ENCODE measurements around the gene P2RX4. TPM values are rescaled to one million over a fixed set of nuclear protein-coding genes. Genes with fewer than 3 reads are reported as not detected.
"Not testable (repeated sequence)": the region's sequence is repeated elsewhere in the genome, so short reads cannot be mapped to it uniquely, and the experiment has no call there.

Gene P2RX4
- total RNA-seq, 2 experiments from 2014 or later, result 52.7 to 56.2 TPM

DNA sequence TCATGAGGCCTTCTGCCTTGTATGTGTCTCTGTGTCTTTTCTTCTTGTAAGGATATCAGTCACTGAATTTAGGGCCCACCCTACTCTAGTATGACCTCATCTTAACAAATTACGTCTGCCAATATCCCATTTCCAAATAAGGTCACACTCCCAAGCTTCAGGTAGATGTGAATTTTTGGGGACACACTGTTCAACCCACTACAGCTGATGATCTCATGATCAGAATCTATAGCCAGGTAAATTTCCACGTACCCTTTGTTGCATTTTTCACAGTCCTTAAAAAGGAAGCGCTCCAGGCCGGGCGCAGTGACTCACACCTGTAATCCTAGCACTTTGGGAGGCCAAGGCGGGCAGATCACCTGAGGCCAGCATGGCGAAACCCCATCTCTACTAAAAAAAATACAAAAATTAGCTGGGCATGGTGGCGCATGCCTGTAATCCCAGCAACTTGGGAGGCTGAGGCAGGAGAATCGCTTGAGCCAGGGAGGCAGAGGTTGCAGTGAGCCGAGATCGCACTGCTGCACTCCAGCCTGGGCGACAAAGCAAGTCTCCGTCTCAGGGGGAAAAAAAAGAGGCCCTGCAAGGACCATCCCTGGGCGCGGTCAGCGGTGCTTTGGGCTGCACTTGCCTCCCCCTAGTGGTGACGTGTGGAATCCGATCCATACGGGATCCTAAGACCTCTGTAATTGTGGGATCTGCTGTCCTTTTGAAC, 20.1 kb downstream of the P2RX4 start:
- H3K27ac Mint-ChIP-seq, result peak overlapping the region; percentile 77
- H3K27me3 Mint-ChIP-seq, POLR2A ChIA-PET: not testable (repeated sequence)

DNA sequence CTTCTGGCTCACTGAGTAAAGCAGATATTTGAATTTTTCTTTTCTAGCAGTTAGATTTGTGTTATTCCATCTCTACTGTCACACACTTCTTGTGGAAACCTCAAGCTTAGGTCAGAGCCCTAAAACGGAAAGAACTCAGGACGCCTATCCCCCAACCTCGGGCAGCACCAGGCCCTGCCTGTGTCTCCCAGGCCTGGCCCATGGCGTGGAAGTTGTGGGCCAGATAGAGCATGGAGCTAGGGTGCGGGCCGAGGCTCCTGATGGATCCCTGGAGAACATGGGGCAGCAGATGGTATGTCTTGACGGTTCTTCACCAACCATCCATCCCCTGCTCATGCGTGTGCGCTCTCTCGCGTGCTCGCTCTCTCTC, 20.6 kb downstream of the P2RX4 start:
- Mint-ChIP-seq H3K27me3 (no peaks in the 10 kb centered on the region), H3K27ac (peak overlapping the region; percentile 7), H3K4me3 (no peak overlapping the region), H3K4me1 (peaks cover 35% of the 10 kb centered on the region), H3K36me3 (ENCODE audit: low read depth) (peaks cover 71% of the 10 kb centered on the region), H3K9me3 (no peaks in the 10 kb centered on the region)
- POLR2A ChIA-PET, result no interaction called here
- DNase-seq, result no peak
- CTCF ChIA-PET, result interaction anchor here (0.8 to 2.3 kb wide), 4 partner anchors 9 to 225 kb away, joined by 3 to 13 read pairs (median 4); no protein-coding TSS in a partner anchor

More for the DNA sequence above, 20.1 kb downstream of the P2RX4 start:
- not testable (repeated sequence) for H3K9me3 Mint-ChIP-seq, H3K4me3 Mint-ChIP-seq
- CTCF ChIA-PET, result interaction anchor here (1.0 to 2.3 kb wide), 3 partner anchors 9 to 225 kb away, joined by 3 to 13 read pairs (median 4); no protein-coding TSS in a partner anchor
- peak; percentile 67 for DNase-seq
- peaks cover 39% of the 10 kb centered on the region for H3K4me1 Mint-ChIP-seq
- H3K36me3 Mint-ChIP-seq (ENCODE audit: low read depth), result peaks cover 66% of the 10 kb centered on the region

DNA sequence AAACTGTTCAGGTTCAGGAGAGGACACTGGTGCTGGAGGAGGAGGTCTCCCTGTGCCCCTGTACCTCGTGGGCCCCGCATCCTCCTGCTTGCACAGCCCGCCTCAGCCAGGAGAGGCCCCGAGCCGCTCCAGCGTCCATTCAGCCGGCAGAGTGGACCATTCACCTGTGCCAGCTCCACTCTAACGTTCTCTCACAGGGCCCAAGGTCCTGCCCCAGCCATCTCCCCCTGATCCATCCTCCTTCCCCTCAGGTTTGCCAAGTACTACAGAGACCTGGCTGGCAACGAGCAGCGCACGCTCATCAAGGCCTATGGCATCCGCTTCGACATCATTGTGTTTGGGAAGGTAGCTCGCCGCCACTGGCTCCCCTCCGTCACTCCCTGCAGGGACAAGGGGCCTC, 22.2 kb downstream of the P2RX4 start:
- Mint-ChIP-seq H3K36me3 (ENCODE audit: low read depth) (peaks cover 66% of the 10 kb centered on the region), H3K27me3 (no peaks in the 10 kb centered on the region)

DNA sequence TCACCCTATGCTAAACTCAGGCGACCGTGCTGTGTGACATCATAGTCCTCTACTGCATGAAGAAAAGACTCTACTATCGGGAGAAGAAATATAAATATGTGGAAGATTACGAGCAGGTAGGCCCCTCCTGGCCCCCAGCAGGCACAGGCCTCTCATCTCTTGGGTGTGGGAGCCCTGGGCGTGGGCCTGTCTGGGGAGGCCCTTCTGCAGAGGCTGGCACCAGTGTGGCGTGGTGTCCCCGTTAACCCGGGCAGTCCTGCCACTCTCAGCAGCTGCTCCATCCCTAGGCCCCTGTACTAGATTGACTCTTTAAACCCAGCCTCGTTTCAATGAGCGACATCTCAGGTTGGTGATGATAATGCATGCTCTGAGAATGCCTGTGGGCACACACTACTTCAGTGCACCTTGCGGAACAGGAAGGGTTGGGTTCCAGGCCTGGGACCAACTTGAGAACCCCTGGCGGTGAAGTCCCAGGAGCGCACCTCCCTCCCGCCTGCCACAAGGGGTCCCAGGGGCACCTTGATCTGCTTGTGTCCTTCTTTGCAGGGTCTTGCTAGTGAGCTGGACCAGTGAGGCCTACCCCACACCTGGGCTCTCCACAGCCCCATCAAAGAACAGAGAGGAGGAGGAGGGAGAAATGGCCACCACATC, 23.2 kb downstream of the P2RX4 start:
- H3K27ac Mint-ChIP-seq, result peak overlapping the region; percentile 63
- H3K27me3 Mint-ChIP-seq, result no peaks in the 10 kb centered on the region
- peaks cover 25% of the 10 kb centered on the region for H3K4me1 Mint-ChIP-seq
- no peaks in the 10 kb centered on the region for H3K9me3 Mint-ChIP-seq
- H3K4me3 Mint-ChIP-seq, result no peak overlapping the region
- CTCF ChIA-PET, result no interaction called here
- H3K36me3 Mint-ChIP-seq (ENCODE audit: low read depth), result peaks cover 67% of the 10 kb centered on the region
- POLR2A ChIA-PET, result no interaction called here
- no peak for DNase-seq

More for the DNA sequence above, 22.2 kb downstream of the P2RX4 start:
- DNase-seq, result no peak
- no peaks in the 10 kb centered on the region for H3K9me3 Mint-ChIP-seq
- CTCF ChIA-PET, result no interaction called here
- POLR2A ChIA-PET, result no interaction called here
- H3K4me3 Mint-ChIP-seq, result no peak overlapping the region
- H3K4me1 Mint-ChIP-seq, result peaks cover 25% of the 10 kb centered on the region
- H3K27ac Mint-ChIP-seq, result no peak overlapping the region

DNA sequence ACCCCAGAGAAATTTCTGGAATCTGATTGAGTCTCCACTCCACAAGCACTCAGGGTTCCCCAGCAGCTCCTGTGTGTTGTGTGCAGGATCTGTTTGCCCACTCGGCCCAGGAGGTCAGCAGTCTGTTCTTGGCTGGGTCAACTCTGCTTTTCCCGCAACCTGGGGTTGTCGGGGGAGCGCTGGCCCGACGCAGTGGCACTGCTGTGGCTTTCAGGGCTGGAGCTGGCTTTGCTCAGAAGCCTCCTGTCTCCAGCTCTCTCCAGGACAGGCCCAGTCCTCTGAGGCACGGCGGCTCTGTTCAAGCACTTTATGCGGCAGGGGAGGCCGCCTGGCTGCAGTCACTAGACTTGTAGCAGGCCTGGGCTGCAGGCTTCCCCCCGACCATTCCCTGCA, 23.7 kb downstream of the P2RX4 start:
- ChIA-PET CTCF (no interaction called here), POLR2A (no interaction called here)
- no peak overlapping the region for H3K27ac Mint-ChIP-seq
- H3K4me1 Mint-ChIP-seq, result peaks cover 27% of the 10 kb centered on the region
- peaks cover 65% of the 10 kb centered on the region for H3K36me3 Mint-ChIP-seq (ENCODE audit: low read depth)
- DNase-seq, result no peak
- no peaks in the 10 kb centered on the region for H3K9me3 Mint-ChIP-seq
- no peaks in the 10 kb centered on the region for H3K27me3 Mint-ChIP-seq
- H3K4me3 Mint-ChIP-seq, result no peak overlapping the region

DNA sequence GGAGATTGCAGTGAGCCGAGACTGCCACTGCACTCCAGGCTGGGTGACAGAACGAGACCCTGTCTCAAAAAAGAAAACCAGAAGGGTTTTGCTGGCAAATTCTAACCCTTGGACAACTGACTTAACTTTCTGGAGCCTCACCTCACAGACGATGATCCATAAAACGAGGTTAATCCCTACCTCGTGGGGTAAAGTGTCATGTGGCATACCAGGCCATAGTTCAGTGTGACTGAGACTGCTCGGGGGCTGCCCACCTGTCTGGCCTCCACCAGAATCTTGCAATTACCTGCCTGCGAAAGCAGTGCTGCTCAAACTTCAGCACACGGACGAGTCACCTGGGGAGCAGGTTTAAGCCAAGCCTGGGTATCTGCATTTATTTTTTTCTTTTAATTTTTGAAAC, 26.8 kb downstream of the P2RX4 start:
- H3K27ac Mint-ChIP-seq, result no peak overlapping the region
- no peak for DNase-seq
- no peaks in the 10 kb centered on the region for H3K27me3 Mint-ChIP-seq
- peaks cover 47% of the 10 kb centered on the region for H3K4me1 Mint-ChIP-seq
- H3K9me3 Mint-ChIP-seq, result no peaks in the 10 kb centered on the region
- ChIA-PET CTCF (interaction anchor here (1.1 to 1.9 kb wide), 2 partner anchors 13 to 36 kb away, joined by 3 to 6 read pairs; no protein-coding TSS in a partner anchor), POLR2A (no interaction called here)
- no peak overlapping the region for H3K4me3 Mint-ChIP-seq
- peaks cover 67% of the 10 kb centered on the region for H3K36me3 Mint-ChIP-seq (ENCODE audit: low read depth)

DNA sequence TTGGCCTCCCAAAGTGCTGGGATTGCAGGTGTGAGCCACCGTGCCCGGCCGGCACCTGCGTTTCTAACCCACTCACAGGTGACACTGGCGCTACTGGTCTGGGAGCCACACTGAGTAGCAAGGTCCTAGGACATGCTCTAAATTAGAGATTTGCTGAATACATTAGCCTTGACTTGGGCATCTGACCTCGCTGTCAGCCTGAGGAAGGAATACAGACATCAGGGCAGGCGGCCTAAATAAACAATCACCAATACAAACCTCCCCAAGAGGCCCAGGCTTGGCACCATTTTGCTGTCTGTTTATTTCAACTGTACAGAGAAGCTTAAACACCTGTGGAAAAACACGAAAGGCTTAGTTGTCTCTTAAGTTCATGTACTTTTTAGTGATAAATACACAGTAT, 27.5 kb downstream of the P2RX4 start:
- no peak for DNase-seq

DNA sequence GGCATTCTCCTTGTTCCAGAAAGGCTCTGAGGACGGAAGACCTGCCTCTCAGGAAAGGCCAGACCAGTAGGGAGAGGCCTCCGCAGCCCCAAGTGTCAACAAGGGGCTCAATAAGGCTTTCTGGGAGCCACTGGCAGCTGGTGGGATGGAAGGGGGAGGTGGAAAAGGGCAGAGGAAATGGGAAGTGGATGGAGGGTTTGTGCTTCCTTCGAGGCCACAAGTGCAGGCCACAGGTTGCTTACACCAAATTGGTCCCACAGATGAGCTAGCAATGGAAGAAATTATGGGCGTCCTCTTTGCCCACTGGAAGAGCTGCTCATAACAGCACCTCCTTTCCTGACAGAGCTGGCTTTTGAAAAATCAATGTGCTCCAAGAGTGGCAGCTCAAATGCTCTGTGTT, 28.2 kb downstream of the P2RX4 start:
- H3K27ac Mint-ChIP-seq, result peak overlapping the region; percentile 98
- H3K27me3 Mint-ChIP-seq, result no peaks in the 10 kb centered on the region
- ChIA-PET CTCF (interaction anchor here (0.7 to 1.4 kb wide), 4 partner anchors 13 to 91 kb away, joined by 3 read pairs; no protein-coding TSS in a partner anchor), POLR2A (no interaction called here)
- no peaks in the 10 kb centered on the region for H3K9me3 Mint-ChIP-seq
- DNase-seq, result no peak
- peaks cover 48% of the 10 kb centered on the region for H3K4me1 Mint-ChIP-seq
- H3K36me3 Mint-ChIP-seq (ENCODE audit: low read depth), result peaks cover 57% of the 10 kb centered on the region
- no peak overlapping the region for H3K4me3 Mint-ChIP-seq

More for the DNA sequence above, 27.5 kb downstream of the P2RX4 start:
- peaks cover 63% of the 10 kb centered on the region for H3K36me3 Mint-ChIP-seq (ENCODE audit: low read depth)
- H3K27ac Mint-ChIP-seq, result peak overlapping the region; percentile 98
- no peaks in the 10 kb centered on the region for H3K9me3 Mint-ChIP-seq
- ChIA-PET CTCF (interaction anchor here (1.0 to 1.1 kb wide), 2 partner anchors 13 to 36 kb away, joined by 3 read pairs; no protein-coding TSS in a partner anchor), POLR2A (no interaction called here)
- H3K27me3 Mint-ChIP-seq, result no peaks in the 10 kb centered on the region
- no peak overlapping the region for H3K4me3 Mint-ChIP-seq
- peaks cover 48% of the 10 kb centered on the region for H3K4me1 Mint-ChIP-seq

DNA sequence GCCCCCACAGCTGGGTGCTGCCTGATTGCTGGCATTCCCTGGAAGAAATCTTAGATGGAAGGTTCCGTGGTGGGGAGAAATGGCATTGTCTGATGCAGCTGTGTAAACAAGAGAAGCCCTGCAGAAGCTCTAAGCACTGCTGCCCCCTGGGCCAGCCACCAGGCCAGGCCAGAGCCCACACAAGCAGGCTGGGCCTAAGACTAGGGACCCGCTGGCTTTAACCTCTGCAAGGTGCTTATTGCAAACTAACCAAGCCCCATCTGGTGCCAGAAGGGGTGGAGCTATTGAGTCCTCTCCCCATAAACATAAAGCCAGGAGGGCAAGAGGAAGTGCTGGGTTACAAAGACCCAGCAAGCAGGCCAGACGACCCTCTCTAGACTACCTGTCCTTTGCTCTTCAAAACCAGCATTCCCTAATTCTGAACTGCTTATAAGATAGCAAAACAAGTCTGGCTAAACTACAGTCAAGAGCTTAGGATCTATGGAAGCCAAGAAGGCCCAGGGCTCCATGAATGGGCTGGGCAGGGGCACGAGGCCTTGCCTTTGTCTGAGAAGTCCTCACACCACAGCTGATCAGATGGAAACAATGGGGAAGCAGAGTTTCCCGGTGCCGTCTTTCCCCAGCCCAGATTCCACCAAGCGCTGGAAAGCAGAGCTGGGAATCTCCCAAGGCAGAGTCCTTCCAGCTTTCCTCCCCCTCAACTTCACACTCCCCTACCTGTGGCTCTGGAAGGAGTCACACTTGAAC, 28.8 kb downstream of the P2RX4 start:
- Mint-ChIP-seq H3K27me3 (no peaks in the 10 kb centered on the region), H3K4me1 (peaks cover 48% of the 10 kb centered on the region), H3K4me3 (no peak overlapping the region), H3K27ac (peak overlapping the region; percentile 98), H3K9me3 (no peaks in the 10 kb centered on the region), H3K36me3 (ENCODE audit: low read depth) (peaks cover 58% of the 10 kb centered on the region)
- DNase-seq, result no peak
- POLR2A ChIA-PET, result no interaction called here
- CTCF ChIA-PET, result interaction anchor here (1.0 to 1.7 kb wide), 9 partner anchors 9 to 177 kb away, joined by 3 to 13 read pairs (median 3); no protein-coding TSS in a partner anchor

DNA sequence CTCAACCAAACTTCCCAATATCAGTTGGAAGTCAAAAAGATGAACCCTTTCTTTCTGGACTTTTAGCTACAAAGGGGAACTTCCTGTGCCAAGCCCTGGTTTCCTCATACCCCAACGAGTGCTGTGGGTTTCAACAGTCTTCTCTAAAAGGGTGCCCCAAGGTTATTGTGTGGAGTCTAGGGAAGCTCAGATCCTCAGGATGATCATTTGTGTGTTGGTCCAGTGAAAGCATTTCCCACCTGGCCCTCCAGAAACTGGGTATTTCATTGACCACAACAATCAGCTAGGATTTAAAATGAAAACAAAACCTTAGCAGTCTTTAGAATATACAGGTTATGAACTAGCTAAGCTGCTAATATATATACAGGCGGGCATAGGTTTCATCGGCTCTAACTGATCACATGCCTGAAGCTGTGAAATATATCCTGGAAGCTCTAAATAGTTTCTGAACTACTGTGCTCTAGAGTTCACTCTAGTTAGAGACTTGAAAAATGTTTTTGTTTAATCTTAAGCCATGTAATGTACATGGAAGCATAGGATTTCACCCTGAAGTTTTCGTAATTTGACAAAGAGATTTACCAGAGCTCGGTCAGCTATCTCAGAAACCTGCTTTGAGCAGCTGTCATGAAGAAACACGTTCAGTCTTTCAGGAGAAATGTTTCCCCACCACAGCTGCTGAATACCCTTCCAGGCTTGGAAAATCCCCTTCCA, 29.6 kb downstream of the P2RX4 start:
- Mint-ChIP-seq H3K27me3 (no peaks in the 10 kb centered on the region), H3K36me3 (ENCODE audit: low read depth) (peaks cover 56% of the 10 kb centered on the region), H3K4me3 (no peak overlapping the region), H3K27ac (peak overlapping the region; percentile 98), H3K9me3 (no peaks in the 10 kb centered on the region), H3K4me1 (peaks cover 48% of the 10 kb centered on the region)
- CTCF ChIA-PET, result interaction anchor here (1.0 to 1.7 kb wide), 9 partner anchors 9 to 178 kb away, joined by 3 to 13 read pairs (median 3); no protein-coding TSS in a partner anchor
- POLR2A ChIA-PET, result no interaction called here
- DNase-seq, result no peak

DNA sequence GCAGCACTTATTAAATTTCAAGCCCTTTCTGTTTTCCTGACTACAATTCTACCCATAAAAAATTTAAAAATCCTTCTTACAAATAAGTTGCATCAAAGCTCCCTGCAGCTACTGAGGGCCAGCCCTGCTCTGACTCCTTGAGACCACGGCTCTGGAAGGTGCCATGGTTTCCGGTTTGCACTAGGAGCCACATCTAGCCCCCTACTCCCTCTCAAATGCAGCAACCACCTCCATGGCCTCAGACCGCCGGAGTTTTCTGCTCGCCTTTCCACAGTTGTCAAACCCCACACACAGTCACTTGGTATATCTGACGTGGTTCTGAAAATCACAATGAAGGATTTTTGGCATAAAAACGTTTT, 30.1 kb downstream of the P2RX4 start:
- no peak for DNase-seq
- Mint-ChIP-seq H3K27ac (peak overlapping the region; percentile 98), H3K4me3 (peak overlapping the region; percentile 64), H3K27me3 (no peaks in the 10 kb centered on the region), H3K9me3 (no peaks in the 10 kb centered on the region), H3K36me3 (ENCODE audit: low read depth) (peaks cover 52% of the 10 kb centered on the region), H3K4me1 (peaks cover 48% of the 10 kb centered on the region)
- ChIA-PET POLR2A (no interaction called here), CTCF (interaction anchor here (1.0 to 1.7 kb wide), 8 partner anchors 9 to 179 kb away, joined by 3 to 13 read pairs (median 4); no protein-coding TSS in a partner anchor)

DNA sequence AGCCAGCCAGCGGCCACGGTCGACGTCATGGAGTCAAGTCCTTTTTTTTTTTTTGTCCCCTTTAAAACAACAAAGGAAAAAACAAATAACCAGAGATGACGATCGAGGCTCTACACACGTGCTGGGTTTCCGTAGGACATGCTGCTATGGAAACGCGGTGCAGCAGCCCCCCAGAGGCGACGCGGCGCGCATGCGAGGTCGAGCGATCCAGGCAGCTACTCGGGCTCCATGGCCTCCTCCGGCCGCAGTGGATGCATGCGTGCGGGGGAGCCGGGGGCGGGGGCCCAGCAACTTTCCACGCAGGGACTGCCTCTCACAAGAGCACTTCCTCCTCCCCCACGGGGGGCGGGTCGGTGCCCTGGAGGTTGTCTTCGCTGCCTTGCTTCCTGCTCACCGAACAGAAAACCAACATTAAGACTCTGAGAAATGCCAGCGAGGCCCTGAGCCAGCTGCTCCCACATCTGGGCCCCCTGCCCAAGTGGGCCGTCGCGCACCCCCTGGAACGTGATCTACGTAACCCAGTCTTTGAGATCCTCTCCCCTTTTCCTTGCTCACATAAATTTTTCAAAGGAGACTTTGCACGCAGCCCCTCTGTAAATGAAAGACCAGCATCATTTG, 30.7 kb downstream of the P2RX4 start:
- peaks cover 48% of the 10 kb centered on the region for H3K4me1 Mint-ChIP-seq
- H3K27me3 Mint-ChIP-seq, result no peaks in the 10 kb centered on the region
- peaks cover 47% of the 10 kb centered on the region for H3K36me3 Mint-ChIP-seq (ENCODE audit: low read depth)
- ChIA-PET CTCF (interaction anchor here (0.6 to 1.7 kb wide), 4 partner anchors 10 to 629 kb away, joined by 4 to 13 read pairs (median 4); no protein-coding TSS in a partner anchor), POLR2A (no interaction called here)
- H3K9me3 Mint-ChIP-seq, result no peaks in the 10 kb centered on the region
- peak; percentile 88 for DNase-seq
- H3K27ac Mint-ChIP-seq, result peak overlapping the region; percentile 98
- H3K4me3 Mint-ChIP-seq, result peak overlapping the region; percentile 64

Measured in activated CD4-positive, alpha-beta T cell treated with anti-CD3 and anti-CD28 coated beads, Interleukin-2, amount 10 ng/mL, durations not matched to agents 7 days and 5 days (primary cell).